ENCODE data around the gene PLEKHG1. TPM values are rescaled to one million over a fixed set of nuclear protein-coding genes. Genes with fewer than 3 reads are reported as not detected.

PLEKHG1 gene
- total RNA-seq, 1 donor from 2014 or later, result 8.0 TPM

DNA sequence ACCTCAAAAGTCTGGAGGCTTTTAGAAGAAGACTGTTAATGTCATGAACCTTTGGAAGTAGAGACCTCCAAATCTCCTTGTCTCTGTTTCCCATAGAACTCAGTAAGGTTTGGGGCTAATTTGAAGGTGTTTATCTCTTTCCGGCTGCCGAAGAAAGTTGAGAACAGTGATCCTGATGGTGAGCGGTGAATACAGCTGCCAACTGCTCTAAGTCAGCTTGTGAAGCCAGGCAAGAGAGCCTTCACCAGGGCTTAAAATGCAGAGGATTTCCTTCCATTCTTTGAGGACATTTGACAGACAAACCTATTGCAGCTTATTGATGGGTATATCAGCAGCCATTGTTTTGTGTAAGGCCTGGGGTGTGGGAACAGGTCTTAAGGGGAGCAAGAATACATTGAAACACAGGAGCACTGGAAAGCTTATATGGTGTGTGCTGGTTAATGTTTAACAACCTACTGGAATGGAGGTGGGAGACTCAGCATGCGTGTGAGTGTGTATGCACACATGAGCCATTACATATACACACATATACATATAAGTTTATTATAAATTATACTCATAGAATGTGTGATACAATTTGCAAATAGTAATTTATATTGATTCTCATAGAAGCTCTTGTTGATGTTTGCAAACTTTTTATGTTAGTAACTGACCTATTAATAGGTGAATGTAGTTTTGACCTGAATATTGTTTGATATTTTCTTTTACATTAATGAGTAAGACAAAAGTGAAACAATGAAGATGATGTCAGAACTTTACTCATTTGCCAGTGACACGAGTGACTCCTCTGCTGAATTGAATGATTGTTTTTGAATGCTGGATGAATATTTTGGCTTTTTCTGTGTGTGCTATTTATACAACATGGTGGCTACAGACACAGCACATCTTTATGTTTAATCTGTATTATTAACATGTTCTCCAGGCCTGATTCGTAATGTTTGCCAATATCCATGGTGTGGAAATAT lies 18.1 kb downstream of the PLEKHG1 start:
- no peak for ATAC-seq
- DNase-seq (ENCODE audit: low spot score), result no peak

DNA sequence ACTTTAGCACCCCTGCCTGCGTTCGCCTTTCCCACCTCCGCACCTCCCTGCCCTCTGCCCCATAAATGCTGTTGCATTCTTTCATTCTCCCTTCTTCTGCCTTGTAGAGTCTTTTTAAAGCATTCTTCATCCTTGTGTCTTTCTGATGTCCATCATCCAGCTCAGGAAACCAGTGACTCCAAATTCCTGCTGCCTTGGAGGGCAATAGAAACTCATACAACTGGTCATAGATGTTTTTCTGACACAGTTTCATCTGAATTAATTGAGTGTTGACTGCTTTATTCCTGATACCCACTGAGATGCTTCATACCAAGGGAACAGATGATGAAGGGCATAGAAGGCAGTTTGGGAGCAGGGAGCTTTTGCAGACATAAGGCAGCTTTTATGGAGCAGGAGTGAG lies 19.6 kb downstream of the PLEKHG1 start:
- ATAC-seq (no peak), DNase-seq (ENCODE audit: low spot score) (no peak)

DNA sequence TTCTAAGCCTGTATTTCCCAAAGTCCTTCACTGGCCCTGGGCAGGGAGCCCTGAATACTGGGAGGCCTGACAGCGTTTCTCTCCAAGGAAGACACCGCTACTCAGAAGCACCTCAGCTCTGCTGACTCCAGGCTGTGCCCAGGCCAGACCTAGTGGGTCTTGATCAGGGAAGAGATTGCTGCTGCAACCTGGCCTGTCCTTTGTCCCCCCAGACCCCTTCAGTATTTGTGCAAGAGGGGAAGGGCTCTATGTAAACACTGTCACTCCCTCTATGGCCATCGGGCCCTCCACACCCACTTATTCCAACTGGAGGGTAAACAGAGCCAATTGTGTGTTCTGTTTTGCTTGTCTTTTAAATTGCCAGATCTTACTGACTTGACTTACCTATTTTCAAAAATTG lies 20.6 kb downstream of the PLEKHG1 start:
- no peak for ATAC-seq
- no peak for DNase-seq (ENCODE audit: low spot score)

DNA sequence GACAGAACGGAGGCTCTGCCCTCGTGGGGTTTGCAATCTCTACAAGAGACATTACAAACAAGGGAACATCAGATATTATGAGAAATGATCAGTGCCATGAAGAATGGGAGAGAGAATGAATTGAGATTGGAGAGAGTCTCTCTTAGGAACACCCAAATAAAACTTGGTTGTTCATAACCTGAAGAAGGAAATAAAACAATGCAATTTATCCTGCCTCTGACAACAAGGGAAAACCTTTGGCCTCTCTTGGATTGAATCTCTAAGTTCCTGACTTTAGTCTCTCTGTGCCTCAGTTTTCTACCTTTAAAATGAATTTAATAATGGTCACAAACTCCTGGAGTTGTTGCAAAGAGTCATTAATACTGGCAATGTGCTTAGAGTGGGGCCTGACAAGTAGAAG lies 21.1 kb downstream of the PLEKHG1 start:
- DNase-seq (ENCODE audit: low spot score) (no peak), ATAC-seq (no peak)

DNA sequence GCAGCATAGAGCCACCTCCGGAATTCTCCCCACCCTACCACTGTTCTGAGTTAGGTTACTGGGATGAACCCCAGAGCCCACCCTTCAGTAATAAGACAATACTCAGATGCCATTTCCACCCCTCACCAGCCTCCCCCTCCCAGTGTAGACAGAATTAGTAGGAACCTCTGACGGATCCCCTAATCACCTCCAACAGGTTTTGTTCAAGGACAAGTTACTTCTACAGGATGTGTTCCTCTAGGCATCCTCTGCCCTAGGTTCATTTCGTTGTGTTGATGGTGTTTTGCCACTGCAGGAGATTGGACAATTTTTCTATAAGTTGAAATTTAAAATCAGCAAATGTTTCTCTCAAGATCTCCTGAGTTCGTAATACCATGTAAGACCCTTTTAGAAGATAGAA lies 22.8 kb downstream of the PLEKHG1 start:
- DNase-seq (ENCODE audit: low spot score) (no peak), ATAC-seq (no peak)

DNA sequence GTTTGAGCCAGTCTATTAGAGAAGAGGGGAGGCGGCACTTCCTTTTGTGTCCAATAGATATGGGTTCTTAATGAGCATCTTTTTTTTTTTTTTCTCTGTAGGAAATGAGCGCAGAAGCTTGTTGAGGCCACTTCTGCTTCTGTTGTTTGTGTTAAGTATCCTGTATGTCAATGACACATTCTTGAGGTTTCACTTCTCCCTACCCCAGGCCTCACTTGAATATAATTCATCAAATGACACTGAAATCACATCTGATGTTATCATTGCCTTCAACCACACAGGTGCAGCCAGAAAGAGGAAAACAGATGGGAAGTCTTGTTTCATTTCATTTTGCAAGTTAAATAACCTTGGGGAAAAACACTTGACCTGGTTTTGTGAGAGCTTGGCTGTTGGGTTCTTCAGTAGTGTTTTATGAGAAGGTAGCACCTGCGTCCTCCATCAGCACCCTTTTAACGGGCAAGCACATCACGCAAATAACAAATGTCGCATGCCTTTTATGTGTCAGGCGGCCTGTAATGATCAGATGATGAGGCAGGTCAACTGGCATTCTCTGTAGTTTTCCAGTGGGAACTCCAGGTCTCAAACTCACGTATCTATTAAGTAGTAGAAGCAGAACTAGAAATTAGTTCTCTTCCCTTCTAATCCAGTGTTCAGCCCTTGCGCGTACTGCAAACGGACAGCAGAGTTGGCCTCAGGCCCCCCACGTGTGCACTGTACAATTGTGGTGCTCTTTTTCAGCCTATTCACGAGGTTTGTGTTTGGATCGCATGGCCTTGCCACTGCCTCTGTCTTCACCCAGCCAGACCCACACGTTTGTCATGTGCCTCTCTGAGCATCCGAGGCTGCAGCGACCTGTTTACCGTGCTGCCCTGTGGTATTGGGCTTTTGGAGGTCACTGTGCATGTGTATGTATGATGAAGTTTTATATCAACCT lies 23.5 kb downstream of the PLEKHG1 start:
- peak; percentile 37 for ATAC-seq
- DNase-seq (ENCODE audit: low spot score), result no peak

DNA sequence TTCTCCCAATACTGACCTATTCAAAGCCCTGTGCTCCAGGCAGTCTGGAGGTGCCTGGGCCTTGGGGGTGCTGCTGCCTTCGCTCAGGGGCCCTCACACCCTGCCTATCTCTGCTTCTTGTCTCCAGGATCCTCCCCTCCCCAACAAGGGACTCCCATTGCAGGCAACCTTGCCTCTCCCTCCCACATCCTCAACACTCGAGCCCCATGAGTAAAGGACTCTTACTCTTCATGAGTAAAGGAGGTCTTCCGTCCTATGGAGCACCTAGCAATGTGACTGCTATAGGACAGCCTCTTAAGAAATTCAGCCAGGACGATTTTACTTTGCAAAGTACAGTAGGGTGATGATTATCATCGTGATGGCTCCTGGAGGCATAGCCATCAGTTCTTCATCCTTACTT lies 24.5 kb downstream of the PLEKHG1 start:
- DNase-seq (ENCODE audit: low spot score) (no peak), ATAC-seq (no peak)

DNA sequence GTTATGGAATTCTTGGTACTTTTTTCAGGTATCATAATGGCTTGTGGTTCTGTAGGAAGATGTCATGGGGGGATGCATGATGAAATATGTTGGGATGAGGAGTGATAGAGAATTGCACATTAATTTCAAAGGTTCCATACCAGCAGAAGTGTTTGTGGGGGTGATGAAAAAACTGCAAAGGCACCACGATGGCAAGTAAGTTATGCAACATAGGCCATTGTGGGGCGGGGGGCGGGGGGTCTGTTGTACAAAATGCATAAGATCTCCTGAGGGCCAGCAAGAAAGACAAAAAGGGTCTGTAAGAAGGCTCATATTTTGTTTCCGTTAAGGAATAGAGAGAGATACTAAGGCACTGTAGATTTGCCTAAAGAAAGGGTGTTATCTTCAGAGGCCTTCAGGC lies 26.2 kb downstream of the PLEKHG1 start:
- no peak for ATAC-seq
- no peak for DNase-seq (ENCODE audit: low spot score)

DNA sequence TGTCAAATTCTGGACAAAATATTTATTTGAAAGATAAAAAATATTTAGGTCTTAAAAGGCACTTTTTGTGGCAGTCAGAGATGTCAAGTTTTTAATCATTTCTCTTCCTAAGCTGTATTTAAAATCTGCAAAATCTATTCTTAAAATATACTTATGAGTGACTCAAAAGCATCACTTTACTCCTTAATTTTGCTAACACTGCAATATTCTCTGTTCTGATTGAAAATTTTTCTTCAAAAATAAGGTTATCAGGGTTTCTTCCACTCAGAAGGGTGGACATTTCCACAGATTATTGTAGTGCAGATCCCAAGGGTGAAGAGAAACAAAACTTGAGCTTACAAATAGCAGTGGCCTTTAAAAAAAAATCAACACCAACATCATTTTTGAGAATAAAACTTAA lies 27.5 kb downstream of the PLEKHG1 start:
- DNase-seq (ENCODE audit: low spot score), result no peak
- no peak for ATAC-seq

DNA sequence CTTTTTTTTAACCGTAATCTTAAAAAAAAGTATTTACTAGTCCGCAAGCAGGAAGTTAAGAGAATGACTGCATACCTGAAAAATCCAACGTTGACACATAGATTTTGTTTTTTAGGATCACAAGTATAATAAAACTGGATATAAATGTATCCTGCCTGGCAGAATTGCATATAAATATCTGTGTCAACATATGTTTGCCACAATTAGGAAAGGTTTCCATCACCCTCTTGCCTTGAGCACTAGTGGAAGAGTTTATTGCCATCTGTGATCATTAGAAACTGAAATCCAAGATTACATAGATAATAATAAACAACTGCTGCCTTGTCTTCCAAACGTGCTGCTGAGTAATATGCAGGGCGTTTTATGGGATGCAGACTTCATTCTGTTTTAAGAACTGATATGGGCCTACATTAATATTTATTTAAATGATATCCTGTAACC lies 27.9 kb downstream of the PLEKHG1 start:
- ATAC-seq, result no peak

DNA sequence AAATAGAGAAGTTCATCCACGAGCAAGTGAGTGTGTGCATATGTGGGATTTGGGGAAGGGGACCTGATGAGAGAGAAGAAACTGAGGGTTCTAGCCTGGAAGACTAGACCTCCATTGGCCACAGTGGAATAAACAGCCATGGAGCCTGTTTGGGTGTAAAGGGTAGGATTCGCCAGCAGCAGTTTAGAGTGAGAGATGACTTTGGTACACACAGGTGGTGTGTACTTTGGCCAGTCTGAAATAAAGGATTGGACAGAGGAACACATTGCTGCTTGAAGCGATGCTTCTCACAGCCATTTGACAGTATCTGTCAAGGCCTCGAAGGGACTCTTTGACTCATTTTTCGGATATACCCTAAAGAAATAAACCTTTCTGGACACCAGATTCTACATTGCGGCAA lies 29.2 kb downstream of the PLEKHG1 start:
- DNase-seq (ENCODE audit: low spot score), result peak; percentile 64
- ATAC-seq, result peak; percentile 84

More for the DNA sequence above, 27.9 kb downstream of the PLEKHG1 start:
- DNase-seq (ENCODE audit: low spot score), result no peak

DNA sequence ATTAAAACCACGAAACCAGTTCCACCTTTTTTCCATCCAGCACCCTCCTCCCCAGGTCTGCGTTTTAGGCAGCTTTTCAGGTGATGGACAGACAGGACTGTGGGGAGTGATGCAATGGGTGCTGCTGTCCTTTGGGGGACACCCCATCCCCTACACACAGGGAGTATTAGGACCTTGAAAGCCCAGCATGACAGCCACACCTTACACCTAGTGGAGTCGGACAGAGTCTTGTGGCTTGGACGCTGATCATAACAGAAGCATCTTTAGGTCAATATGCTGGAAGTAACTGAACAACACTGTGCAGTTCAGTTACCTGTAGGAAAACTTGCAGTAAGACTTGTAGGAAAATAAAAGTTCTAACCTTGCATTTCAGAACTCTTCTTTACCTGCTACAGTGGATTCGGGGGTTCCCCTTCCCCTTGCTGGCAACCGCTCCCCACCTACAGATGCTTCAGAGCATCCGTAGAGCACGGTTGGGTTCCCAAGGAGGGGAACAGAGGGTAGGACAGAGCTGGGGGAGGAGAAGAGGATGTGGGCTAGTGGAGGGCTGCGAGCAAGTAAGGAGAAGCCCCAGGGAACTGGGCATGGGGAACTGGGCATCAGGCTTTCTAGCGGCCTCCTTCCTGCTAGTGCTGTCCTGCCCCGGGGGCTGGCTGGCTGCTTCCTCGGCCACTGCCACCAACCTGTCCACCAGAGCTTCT lies 31.7 kb downstream of the PLEKHG1 start:
- peak; percentile 60 for DNase-seq (ENCODE audit: low spot score)
- peak; percentile 58 for ATAC-seq

DNA sequence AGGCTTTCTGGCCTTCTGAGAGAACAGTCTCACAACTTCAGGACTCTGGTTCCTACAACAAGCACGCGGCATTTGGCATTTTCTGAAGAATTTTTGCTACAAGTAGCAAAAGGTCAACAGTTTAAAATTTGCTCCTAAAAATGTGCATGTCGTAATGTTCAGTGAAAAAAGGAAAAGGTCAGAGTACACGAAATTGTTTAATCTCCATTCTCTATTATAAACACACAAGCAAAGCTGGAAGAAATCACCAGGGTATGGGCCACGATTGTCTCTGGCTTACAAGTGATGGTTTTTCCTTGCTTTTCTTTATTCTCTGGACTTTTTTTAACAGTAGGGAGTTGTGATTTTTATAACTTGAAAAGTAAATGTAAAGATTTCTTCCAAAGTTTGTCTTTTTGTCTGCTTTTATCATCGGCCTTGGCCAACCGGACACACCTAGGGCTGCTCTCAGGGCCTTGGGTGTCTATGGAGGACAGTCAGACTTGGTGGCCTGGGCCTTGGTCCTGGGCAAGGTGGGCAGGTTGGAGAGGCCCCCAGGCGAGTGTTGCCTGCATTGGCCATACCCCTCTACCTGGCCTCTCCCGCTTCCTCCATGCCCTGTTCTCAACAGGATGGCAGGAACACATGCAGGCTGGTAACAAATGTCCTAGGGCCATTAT lies 32.4 kb downstream of the PLEKHG1 start:
- ATAC-seq (peak; percentile 63), DNase-seq (ENCODE audit: low spot score) (no peak)

DNA sequence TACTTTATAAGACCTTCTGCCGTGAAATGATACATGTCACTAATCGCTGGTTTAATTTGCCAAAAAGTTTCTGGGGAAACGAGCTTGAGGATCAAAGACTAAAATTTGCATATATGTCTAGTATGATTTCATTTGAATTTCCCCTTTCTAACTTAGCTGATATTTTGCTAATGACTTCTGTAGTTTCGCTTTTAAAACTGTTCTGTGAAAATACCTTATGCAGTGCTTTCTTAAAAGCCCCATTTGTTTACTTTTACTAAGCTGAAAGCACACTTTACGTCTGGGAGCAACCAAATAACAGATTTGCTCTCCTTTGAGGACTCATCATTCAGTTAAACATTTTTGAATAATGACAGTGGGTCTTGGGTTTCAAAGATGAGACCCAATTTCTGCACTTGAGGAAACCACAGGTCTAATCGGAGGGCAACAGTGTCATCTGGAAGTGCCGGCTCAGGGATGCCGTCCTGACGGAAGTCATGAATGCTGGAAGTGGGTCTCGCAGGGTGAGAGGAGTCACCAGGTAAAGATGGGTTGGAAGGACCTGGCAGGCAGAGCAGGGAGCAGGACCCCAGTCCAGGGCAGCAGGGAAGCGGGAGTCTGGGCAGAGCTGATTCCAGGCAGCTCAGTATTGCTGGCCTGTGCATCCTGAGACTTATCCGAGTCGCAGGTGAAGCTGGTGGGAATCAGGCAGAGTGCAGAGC lies 33.2 kb downstream of the PLEKHG1 start:
- DNase-seq (ENCODE audit: low spot score) (no peak), ATAC-seq (no peak)

DNA sequence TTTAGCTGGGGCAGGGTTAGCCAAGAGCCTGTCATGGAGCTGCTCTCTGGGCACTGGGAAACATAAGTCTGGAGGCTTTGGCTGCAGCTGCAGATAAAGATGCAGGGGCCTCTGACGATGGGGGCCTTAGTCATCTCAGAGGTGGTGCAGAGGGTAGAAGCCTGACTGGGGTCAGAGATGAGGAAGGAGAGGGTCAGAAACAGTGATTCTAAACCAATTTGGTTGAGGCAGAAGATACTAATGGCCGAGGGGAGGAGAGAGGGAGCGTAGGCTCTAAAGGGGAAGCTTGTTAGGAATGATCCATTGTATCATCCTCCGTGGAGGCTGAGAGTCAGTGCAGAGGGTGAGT lies 33.8 kb downstream of the PLEKHG1 start:
- DNase-seq (ENCODE audit: low spot score) (no peak), ATAC-seq (no peak)

DNA sequence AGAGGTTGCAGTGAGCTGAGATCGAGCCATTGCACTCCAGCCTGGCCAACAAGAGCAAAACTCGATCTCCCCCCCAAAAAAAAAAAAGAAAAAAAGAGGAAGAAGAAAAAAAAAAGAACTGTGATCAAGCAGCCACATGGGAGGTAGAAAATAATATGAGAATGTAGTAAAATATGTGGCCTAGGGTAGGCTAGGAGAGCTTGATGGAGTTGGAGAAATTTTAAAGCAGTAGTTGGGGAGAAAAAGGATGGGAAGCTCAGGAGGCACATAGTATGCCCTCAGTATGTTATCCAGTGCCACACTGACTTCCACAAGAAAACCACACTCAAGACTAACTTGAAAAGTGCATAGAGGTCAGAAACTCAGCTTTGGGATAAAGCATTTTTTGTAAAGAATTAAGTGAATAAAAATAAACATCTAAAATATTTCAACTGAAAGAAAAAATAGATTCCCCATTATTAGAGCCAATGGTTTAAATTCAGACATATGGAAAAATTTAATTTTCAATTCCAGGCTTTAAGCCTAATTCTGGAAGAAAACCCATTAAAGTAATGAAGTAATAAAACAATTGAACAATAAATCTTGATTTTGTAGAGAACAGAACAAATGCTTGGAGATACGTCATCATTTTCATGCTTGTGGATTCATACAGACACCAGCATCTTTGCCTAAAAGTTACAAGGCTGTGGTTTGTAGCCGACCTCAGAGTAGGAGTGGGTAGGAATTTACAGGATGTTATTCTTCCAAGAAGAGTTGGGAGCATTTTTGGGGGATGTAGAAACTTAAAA lies 34.7 kb downstream of the PLEKHG1 start:
- ATAC-seq (no peak), DNase-seq (ENCODE audit: low spot score) (no peak)

DNA sequence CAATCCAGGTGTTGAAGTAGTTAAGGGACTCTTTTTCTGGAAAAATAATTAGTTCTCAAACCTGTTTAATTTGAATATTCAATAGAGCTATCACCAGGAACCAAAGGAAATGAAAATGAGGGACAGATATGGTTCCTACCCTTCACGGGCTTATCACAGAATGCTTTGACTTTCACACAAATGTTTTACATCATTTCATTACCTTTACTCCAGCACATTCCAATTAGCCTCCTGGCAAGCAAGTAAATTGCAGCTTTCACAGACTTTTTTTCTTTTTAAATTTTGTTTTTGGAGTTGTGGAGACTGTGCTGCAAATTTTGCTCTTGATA lies 35.2 kb downstream of the PLEKHG1 start:
- ATAC-seq, result no peak

DNA sequence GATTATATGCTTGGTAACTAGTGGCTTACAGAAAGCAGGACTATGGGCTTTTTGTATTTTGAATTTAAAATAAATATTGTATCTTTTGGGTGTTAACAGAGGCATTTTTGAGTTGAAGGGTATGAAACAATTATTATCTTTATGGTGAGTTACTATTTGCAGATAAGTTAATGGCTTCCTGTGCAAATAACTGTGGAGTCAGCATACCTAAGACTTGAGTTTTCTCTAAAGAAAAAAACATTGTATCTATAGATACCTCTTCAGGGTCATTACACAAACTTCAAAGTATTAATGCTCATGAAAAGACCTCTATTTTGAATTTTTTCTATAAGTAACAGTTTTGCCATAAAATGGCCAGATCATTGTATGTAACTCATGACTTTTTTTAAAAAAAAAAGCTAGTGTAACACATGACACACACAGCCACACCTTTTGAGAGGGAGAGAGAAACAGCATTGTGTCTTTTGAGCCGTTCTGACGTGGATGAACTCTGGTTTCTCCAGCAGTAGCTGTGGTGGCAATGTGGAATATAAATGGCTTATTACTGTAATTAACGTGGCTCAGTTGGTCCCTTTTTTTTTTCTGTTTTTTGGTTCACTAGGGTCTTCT lies 36.3 kb downstream of the PLEKHG1 start:
- ATAC-seq (no peak), DNase-seq (ENCODE audit: low spot score) (no peak)

More for the DNA sequence above, 35.2 kb downstream of the PLEKHG1 start:
- no peak for DNase-seq (ENCODE audit: low spot score)

DNA sequence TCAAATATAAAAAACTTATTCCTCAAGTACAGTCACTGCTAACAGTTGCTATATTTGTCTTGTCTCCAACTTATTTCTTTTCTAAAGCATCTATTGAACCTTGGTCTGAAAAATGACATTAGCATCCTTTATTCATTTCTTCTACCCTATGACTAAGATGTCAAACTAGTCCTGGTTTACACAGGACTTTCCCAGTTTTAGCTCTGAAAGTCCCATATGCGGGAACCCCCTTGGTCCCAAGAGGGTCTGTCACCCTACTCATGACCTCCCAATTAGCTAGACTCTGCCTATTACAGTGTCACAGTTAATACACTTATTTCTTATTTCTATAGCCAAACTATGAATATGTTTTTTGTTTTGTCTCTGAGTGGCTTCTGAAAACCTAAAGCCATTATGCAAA lies 37.1 kb downstream of the PLEKHG1 start:
- ATAC-seq, result no peak
- DNase-seq (ENCODE audit: low spot score), result no peak

All from left lobe of liver (tissue), 2 donors.